PC-3 (cell line): ENCODE results near the gene ADPRHL1. TPM values are rescaled to one million over a fixed set of nuclear protein-coding genes. Genes with fewer than 3 reads are reported as not detected.

Source experiments
- ATAC-seq: fragments of 200-7000 bp; cut with Tn5 transposase; 2 replicates; pipeline ENCODE4 v1.9.1; 2020; ENCODE audit warnings: mild to moderate bottlenecking, moderate library complexity
- BruUV-seq: library from RNA; stranded (reverse); fragments of 400-500 nt; replicated peaks from 2 replicates; lab custom pipeline; 2021; lab: Mats Ljungman, UMichigan
- CTCF ChIA-PET: fragments of 300-600 bp; sonication (Branson Sonifier 250); formaldehyde crosslinking; loops from one replicate; lab custom pipeline; 2022; ENCODE audit warnings: antibody characterized with exemption; lab: Charles Lee
- POLR2A ChIA-PET: fragments of 300-600 bp; sonication (Branson Sonifier 250); formaldehyde crosslinking; loops from one replicate; lab custom pipeline; 2022; ENCODE audit warnings: antibody characterized with exemption; ENCODE audit not compliant: unreplicated experiment; lab: Charles Lee
- DNase-seq: peaks from one replicate; pipeline ENCODE4 v3.0.0-alpha.2; 2015
- H2AFZ ChIP-seq: fragments of 300-600 bp; sonication (generic); 2 replicates; pipeline ENCODE4 v1.6.0; 2016; ENCODE audit warnings: antibody characterized with exemption, low read length
- H3F3A ChIP-seq: fragments of 300-600 bp; sonication (generic); one replicate; pipeline ENCODE4 v1.6.0; 2017; ENCODE audit warnings: antibody characterized with exemption, low read length, control low read depth, mild to moderate bottlenecking; ENCODE audit not compliant: unreplicated experiment
- H3K27ac ChIP-seq: fragments of 300-600 bp; sonication (generic); 2 replicates; pipeline ENCODE4 v1.5.1; 2016; ENCODE audit warnings: mild to moderate bottlenecking, low read length
- H3K27me3 ChIP-seq: fragments of 300-600 bp; sonication (generic); 2 replicates; pipeline ENCODE4 v1.6.1; 2016; ENCODE audit warnings: low read length, mixed read lengths
- H3K36me3 ChIP-seq: fragments of 300-600 bp; sonication (generic); 2 replicates; pipeline ENCODE4 v1.6.1; 2016; ENCODE audit warnings: low read depth, mixed run types, low read length, mixed read lengths
- H3K4me1 ChIP-seq: fragments of 300-600 bp; sonication (generic); 2 replicates; pipeline ENCODE4 v1.5.1; 2016; ENCODE audit warnings: low read length; ENCODE audit not compliant: insufficient read depth
- H3K4me2 ChIP-seq: fragments of 300-600 bp; sonication (generic); 2 replicates; pipeline ENCODE4 v1.6.0; 2016; ENCODE audit warnings: low read length
- H3K4me3 ChIP-seq: fragments of 300-600 bp; sonication (generic); 2 replicates; pipeline ENCODE4 v1.5.1; 2016; ENCODE audit warnings: mild to moderate bottlenecking, low read length, mixed read lengths
- H3K79me2 ChIP-seq: fragments of 300-600 bp; sonication (generic); 2 replicates; pipeline ENCODE4 v1.6.1; 2017; ENCODE audit warnings: low read length, mixed read lengths
- H3K9ac ChIP-seq: fragments of 300-600 bp; sonication (generic); 2 replicates; pipeline ENCODE4 v1.6.0; 2016; ENCODE audit warnings: mild to moderate bottlenecking, low read length
- H3K9me2 ChIP-seq: fragments of 300-600 bp; sonication (generic); replicated peaks from 2 replicates; pipeline ENCODE4 v1.6.1; 2016; ENCODE audit warnings: mixed run types, low read length, mixed read lengths
- H3K9me3 ChIP-seq: fragments of 300-600 bp; sonication (generic); 2 replicates; pipeline ENCODE4 v1.6.1; 2016; ENCODE audit warnings: low read length, mixed read lengths
- H4K20me1 ChIP-seq: fragments of 300-600 bp; sonication (generic); 2 replicates; pipeline ENCODE4 v1.6.1; 2016; ENCODE audit warnings: low read length, mixed read lengths
- CTCF ChIP-seq: fragments of 300-600 bp; sonication (generic); conservative IDR thresholded peaks from 2 replicates; pipeline ENCODE4 v1.5.1; 2017; ENCODE audit warnings: antibody characterized with exemption, low read depth, mild to moderate bottlenecking, low read length
- EZH2 ChIP-seq: fragments of 300-600 bp; sonication (generic); IDR thresholded peaks from one replicate; pipeline ENCODE4 v1.6.1; 2017; ENCODE audit warnings: antibody characterized with exemption, mild to moderate bottlenecking, low read length; ENCODE audit not compliant: unreplicated experiment
- EZH2phosphoT487 ChIP-seq: fragments of 300-600 bp; sonication (generic); IDR thresholded peaks from 2 replicates; pipeline ENCODE4 v1.6.1; 2018; ENCODE audit warnings: mild to moderate bottlenecking, antibody characterized with exemption, low read length, borderline replicate concordance
- intact Hi-C: fragments of 100-400 bp; cut with micrococcal nuclease; formaldehyde crosslinking; loops from 2 replicates; pipeline ENCODE4 v1.9.0; 2023
- total RNA-seq: library from RNA; depleted of rRNA; stranded (reverse); fragments of >200 nt; gene quantifications from 2 replicates; pipeline ENCODE4 v1.2.3, GENCODE V29; 2014

The ADPRHL1 gene
- total RNA-seq, 1 experiment from 2014 or later = 10.3 TPM

- Histone ChIP-seq H3K9ac (no peak overlapping the region), H3K27me3 (no peaks in the 10 kb centered on the region), H3K9me2 (no peaks in the 10 kb centered on the region), H3K27ac (no peak overlapping the region), H3K4me1 (no peaks in the 10 kb centered on the region), H3F3A (no peaks in the 10 kb centered on the region), H3K4me2 (no peak overlapping the region), H3K4me3 (no peak overlapping the region), H3K36me3 (no peaks in the 10 kb centered on the region), H2AFZ (no peak overlapping the region), H4K20me1 (no peaks in the 10 kb centered on the region), H3K9me3 (no peaks in the 10 kb centered on the region), H3K79me2 (no peaks in the 10 kb centered on the region)
- no peak for ATAC-seq
- DNase-seq = no peak
- no TSS peak for BruUV-seq
- TF ChIP-seq EZH2 = no peak
- TF ChIP-seq EZH2phosphoT487 = no peak
- no peak for TF ChIP-seq CTCF
- POLR2A ChIA-PET = interaction anchor here (0.7 kb wide), 1 partner anchor 44 kb away, joined by 4 read pairs; no protein-coding TSS in a partner anchor
- intact Hi-C loops = no loop called here
- CTCF ChIA-PET = no interaction called here
Observed at GRCh38 chr13:113418722-113419049, 34.6 kb downstream of the ADPRHL1 start.

- H3F3A ChIP-seq = no peaks in the 10 kb centered on the region
- no peaks in the 10 kb centered on the region for H3K9me3 ChIP-seq
- no peaks in the 10 kb centered on the region for H3K36me3 ChIP-seq
- ChIA-PET CTCF (no interaction called here), POLR2A (no interaction called here)
- no peaks in the 10 kb centered on the region for H3K79me2 ChIP-seq
- H2AFZ ChIP-seq = no peak overlapping the region
- H3K4me2 ChIP-seq = no peak overlapping the region
- intact Hi-C loops = no loop called here
- H4K20me1 ChIP-seq = no peaks in the 10 kb centered on the region
- no peak overlapping the region for H3K9ac ChIP-seq
- TF ChIP-seq CTCF (no peak), EZH2 (no peak), EZH2phosphoT487 (no peak)
- H3K4me3 ChIP-seq = no peak overlapping the region
- no peak for DNase-seq
- no peak for ATAC-seq
- no peaks in the 10 kb centered on the region for H3K9me2 ChIP-seq
- H3K27ac ChIP-seq = no peak overlapping the region
- no peaks in the 10 kb centered on the region for H3K27me3 ChIP-seq
- H3K4me1 ChIP-seq = no peaks in the 10 kb centered on the region
- no TSS peak for BruUV-seq
Observed at GRCh38 chr13:113417836-113418721, 35.2 kb downstream of the ADPRHL1 start.
